Measurements from ENCODE around the gene STMP1.

STMP1 gene

DNA sequence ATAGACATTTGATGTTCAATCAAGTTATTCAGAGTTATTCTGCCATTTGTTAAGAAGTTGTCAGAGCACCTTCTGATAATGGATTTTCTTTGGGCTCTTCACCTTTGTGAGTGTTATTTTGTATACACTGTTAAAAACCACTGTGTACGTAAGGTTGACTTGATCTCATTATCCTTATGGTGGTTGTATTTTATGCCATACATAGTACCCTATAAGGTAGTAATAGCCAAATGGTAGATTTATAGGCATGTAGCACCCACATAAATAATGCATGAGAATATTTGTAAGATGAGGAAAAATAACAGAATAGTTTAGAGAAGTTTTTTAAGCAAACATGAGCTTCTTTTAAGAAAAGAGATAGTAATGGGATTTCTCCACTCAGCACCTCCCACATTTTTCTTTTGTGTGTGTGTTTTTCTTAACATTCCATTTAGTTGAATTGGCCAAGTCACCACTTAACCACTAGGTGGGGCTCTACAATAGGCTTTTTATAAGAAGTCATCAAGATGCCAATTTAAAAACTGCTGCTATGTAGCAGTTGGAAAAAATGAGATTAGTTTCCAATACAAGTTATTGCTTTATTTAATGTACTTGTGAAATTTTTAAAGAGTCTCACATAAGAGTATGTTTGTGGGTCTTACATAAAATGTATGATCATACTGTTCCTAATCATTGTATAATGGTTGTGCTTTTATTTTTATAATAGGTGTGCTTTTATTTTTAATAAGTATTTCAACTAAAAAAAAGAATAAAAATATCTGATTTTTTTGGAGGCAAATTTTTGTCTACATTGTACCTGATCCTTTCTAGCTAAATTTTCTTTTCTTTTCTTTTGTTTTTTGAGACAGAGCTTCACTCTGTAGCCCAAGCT, 41.1 kb upstream of the STMP1 start:
- TF ChIP-seq REST (IDR thresholded peaks at IDR 0.05; ENCODE audit: insufficient read depth in 1 of 2, low read depth in 2 of 2, low read length in 2 of 2) (no peak), TAF1 (IDR thresholded peaks at IDR 0.05; ENCODE audit: borderline replicate concordance, insufficient read depth, low read length) (no peak), POLR2AphosphoS5 (IDR thresholded peaks at IDR 0.05; ENCODE audit: low read depth, low read length) (no peak), FOXP2 (optimal IDR thresholded peaks at IDR 0.05; ENCODE audit: borderline replicate concordance, extremely low read depth, extremely low read length, insufficient read depth) (no peak), SIN3A (IDR thresholded peaks at IDR 0.05; ENCODE audit: borderline replicate concordance, insufficient read depth, low read length) (no peak)

DNA sequence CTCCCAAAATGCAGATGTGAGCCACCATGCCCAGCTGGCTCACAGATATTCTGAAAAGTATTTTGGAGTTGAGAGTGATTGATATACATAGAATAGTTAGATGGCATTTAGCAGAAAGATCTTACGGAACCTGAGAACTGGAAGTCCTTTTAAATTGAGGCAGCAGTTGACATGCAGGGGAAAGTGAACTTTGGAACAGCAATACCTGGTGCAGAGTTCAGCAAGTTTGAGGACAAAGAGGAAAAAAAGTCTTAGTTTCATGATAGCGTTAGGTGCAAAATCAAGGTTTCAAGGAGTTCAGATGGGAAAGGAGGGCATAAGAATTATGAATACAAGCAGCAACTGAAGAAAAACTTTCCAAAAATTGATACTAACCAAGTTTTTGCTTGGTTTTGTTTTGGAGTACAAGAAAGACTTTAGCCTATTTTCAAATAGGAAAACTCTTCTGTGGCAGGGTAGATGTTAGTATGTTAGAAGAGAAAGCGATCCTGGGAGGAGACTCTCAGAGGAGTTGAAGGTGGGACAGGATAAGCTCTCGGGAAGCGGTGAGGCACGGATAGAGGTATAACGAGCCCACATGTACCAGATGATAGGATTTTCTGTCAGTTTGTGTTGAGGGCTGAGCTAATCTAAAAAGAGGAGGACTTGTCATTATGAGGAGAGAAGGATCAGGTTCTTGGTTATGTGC, 28.0 kb upstream of the STMP1 start:
- no peak for TF ChIP-seq POLR2AphosphoS5 (IDR thresholded peaks at IDR 0.05; ENCODE audit: low read depth, low read length)
- TF ChIP-seq SIN3A (IDR thresholded peaks at IDR 0.05; ENCODE audit: borderline replicate concordance, insufficient read depth, low read length): no peak
- no peak for TF ChIP-seq REST (IDR thresholded peaks at IDR 0.05; ENCODE audit: insufficient read depth in 1 of 2, low read depth in 2 of 2, low read length in 2 of 2)
- no peak for TF ChIP-seq FOXP2 (optimal IDR thresholded peaks at IDR 0.05; ENCODE audit: borderline replicate concordance, extremely low read depth, extremely low read length, insufficient read depth)
- no peak for TF ChIP-seq TAF1 (IDR thresholded peaks at IDR 0.05; ENCODE audit: borderline replicate concordance, insufficient read depth, low read length)

DNA sequence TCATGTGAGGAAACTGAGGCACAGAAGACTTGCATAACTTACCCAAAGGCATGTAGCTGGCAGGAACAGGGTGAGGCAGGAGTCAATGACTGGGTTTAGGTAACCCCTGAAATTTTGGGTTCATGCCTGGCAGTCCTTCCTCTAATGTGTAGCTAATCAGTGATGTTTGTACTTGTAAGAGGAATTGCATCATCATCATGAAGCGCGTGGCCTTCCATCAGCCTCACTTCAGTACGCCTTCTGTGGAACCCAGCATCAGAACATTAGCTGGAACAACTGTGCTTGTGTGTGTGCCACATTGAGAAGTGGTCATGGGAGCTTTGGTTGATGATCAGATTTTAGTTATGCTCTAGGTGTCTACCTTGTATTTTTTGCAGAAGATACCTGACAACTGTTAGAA, 18.2 kb upstream of the STMP1 start:
- no peak for TF ChIP-seq FOXP2 (optimal IDR thresholded peaks at IDR 0.05; ENCODE audit: borderline replicate concordance, extremely low read depth, extremely low read length, insufficient read depth)
- TF ChIP-seq TAF1 (IDR thresholded peaks at IDR 0.05; ENCODE audit: borderline replicate concordance, insufficient read depth, low read length): no peak
- TF ChIP-seq POLR2AphosphoS5 (IDR thresholded peaks at IDR 0.05; ENCODE audit: low read depth, low read length): no peak

DNA sequence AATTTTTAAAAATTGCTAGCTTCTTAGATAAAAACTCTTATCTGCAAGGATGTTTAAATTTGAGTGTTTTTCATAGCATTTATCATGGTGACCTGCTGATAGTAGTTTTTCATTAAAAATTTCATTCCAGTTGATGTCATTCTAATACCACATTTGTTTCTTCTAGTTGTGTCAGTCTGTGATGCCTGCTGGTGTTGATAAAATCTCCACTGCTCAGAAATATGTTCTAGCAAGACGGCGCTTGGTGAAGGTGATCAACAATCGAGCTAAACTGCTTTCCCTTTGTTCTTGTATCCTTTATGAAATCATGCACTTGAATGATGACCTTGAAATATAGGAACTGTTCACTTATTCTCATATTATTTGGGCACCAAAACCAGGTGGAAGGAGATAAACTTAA, 17.6 kb upstream of the STMP1 start:
- TF ChIP-seq TAF1 (IDR thresholded peaks at IDR 0.05; ENCODE audit: borderline replicate concordance, insufficient read depth, low read length): no peak
- no peak for TF ChIP-seq SIN3A (IDR thresholded peaks at IDR 0.05; ENCODE audit: borderline replicate concordance, insufficient read depth, low read length)
- TF ChIP-seq FOXP2 (optimal IDR thresholded peaks at IDR 0.05; ENCODE audit: borderline replicate concordance, extremely low read depth, extremely low read length, insufficient read depth): no peak
- TF ChIP-seq POLR2AphosphoS5 (IDR thresholded peaks at IDR 0.05; ENCODE audit: low read depth, low read length): no peak
- TF ChIP-seq REST (IDR thresholded peaks at IDR 0.05; ENCODE audit: insufficient read depth in 1 of 2, low read depth in 2 of 2, low read length in 2 of 2): no peak

GRCh38 chr7:135645296-135645904, 16.9 kb upstream of the STMP1 start:
- TF ChIP-seq SIN3A (IDR thresholded peaks at IDR 0.05; ENCODE audit: borderline replicate concordance, insufficient read depth, low read length): no peak
- no peak for TF ChIP-seq REST (IDR thresholded peaks at IDR 0.05; ENCODE audit: insufficient read depth in 1 of 2, low read depth in 2 of 2, low read length in 2 of 2)
- TF ChIP-seq POLR2AphosphoS5 (IDR thresholded peaks at IDR 0.05; ENCODE audit: low read depth, low read length): no peak
- no peak for TF ChIP-seq FOXP2 (optimal IDR thresholded peaks at IDR 0.05; ENCODE audit: borderline replicate concordance, extremely low read depth, extremely low read length, insufficient read depth)
- no peak for TF ChIP-seq TAF1 (IDR thresholded peaks at IDR 0.05; ENCODE audit: borderline replicate concordance, insufficient read depth, low read length)

All from PFSK-1 (cell line).